Thyroid gland (tissue), 4 donors: ENCODE measurements around the gene ZNF558.

ENCODE experiments used
- CTCF ChIP-seq, 6 experiments: fragments of 200-600 bp in 3 of 6; fragments of 450-650 bp in 3 of 6; sonication (generic) in 3 of 6; IDR thresholded peaks; one replicate each; pipeline ENCODE4 v1.5.1; 2016 to 2019; ENCODE audit warnings: antibody characterized with exemption in 6 of 6, mild to moderate bottlenecking in 2 of 6, inconsistent platforms in 1 of 6, moderate library complexity in 1 of 6
- POLR2A ChIP-seq, 2 donors: fragments of 450-650 bp; IDR thresholded peaks; one replicate each; pipeline ENCODE4 v1.6.1; 2017; ENCODE audit warnings: antibody characterized with exemption in 2 of 2, mild to moderate bottlenecking in 2 of 2, moderate library complexity in 1 of 2

DNA sequence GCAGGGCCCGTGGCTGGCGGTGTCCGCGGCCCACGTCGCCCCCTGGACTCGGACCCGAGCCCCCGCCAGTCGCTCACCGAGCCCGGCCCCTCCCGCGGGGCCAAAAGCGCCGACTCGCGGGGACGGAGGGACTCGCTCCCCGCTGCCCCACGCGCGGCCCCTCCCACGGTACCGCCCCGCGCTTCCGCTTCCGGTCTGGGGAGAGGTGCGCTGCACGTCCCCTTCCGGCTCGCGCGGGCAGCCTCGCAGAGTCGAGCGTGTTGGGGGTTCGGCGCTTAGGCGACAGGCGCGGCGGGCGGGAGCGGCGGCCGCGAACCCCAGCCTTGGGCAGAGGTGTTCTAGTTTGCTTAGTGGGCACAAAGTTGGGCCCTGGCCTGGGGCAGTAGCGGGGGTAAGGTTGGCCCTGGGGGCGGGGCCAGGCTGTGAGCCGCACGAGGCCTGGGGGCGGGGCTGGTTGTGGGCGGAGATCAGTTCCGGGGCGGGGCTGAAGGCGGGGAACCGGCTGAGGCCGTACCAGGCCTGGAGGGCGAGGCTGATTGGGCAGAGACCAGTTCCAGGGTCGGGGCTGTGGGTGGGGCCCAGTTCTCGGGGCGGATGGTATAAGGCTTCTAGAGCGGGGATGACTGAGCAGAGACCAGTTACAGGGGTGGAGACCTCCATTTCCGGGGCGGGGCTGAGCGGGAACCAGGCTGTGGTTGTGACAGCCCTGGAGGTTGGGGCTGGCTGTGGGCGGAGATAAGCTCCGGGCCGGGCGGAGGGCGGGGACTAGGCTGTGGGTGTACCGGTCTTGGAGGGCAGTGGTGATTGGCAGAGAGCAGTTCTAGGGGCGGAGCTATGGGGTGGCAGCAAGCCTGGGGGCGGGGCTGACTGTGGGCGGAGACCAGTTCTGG is at the start of gene ZNF558, which contains the start of gene MBD3L1:
- TF ChIP-seq CTCF (IDR thresholded peaks at IDR 0.05) (peak in 3 of 6 experiments; percentile 23 to 46 (median 32)), POLR2A (IDR thresholded peaks at IDR 0.05) (peak; percentile 42 to 84)
